K562 (cell line): ENCODE data around the gene APLP1.

Experiments
- ERF ChIP-seq: fragments of 450-650 bp; formaldehyde crosslinking; IDR thresholded peaks from 2 replicates; pipeline ENCODE4 v1.4.0; 2020; ENCODE audit warnings: mild to moderate bottlenecking, mixed read lengths
- FOXK2 ChIP-seq, 2 experiments: fragments of 450-650 bp; IDR thresholded peaks in 1 of 2; conservative IDR thresholded peaks in 1 of 2; 2 replicates each; pipeline ENCODE4 v1.6.1; 2016; ENCODE audit warnings: low read depth in 2 of 2, mild to moderate bottlenecking in 1 of 2
- HCFC1 ChIP-seq: IDR thresholded peaks from 2 replicates; pipeline ENCODE4 v1.6.1; 2012; ENCODE audit warnings: low read depth, low read length, improper control_type of control experiment
- JUN ChIP-seq, 2 experiments: sonication (generic) in 1 of 2; formaldehyde crosslinking in 1 of 2; IDR thresholded peaks; 2 replicates each; pipeline versions ENCODE4 v1.6.1 to v1.8.0; 2012 to 2022; ENCODE audit warnings: borderline replicate concordance in 2 of 2, mild to moderate bottlenecking in 2 of 2, improper control_type of control experiment in 1 of 2, low read depth in 1 of 2, low read length in 1 of 2, missing genetic modification reagents in 1 of 2
- JUND ChIP-seq, 2 experiments: IDR thresholded peaks; 2 replicates in 1 of 2; 3 replicates in 1 of 2; pipeline ENCODE4 v1.6.1; 2011; ENCODE audit warnings: borderline replicate concordance in 2 of 2, low read depth in 2 of 2, low read length in 2 of 2, improper control_type of control experiment in 1 of 2, missing biosample characterization in 1 of 2, missing genetic modification characterization in 1 of 2, missing genetic modification reagents in 1 of 2
- MYC ChIP-seq, 2 experiments: fragments of 250-450 bp in 1 of 2; sonication (Bioruptor Pico) in 1 of 2; IDR thresholded peaks; 2 replicates each; pipeline versions ENCODE4 v1.5.1 to v1.6.1; 2012 to 2021; ENCODE audit warnings: low read depth in 2 of 2, borderline replicate concordance in 1 of 2, improper control_type of control experiment in 1 of 2, low read length in 1 of 2, mild to moderate bottlenecking in 1 of 2, moderate library complexity in 1 of 2
- MYNN ChIP-seq, 2 experiments: sonication (generic); formaldehyde crosslinking in 1 of 2; IDR thresholded peaks; 2 replicates each; pipeline versions ENCODE4 v1.5.0 to v1.6.1; 2016 to 2020; ENCODE audit warnings: antibody characterized with exemption in 1 of 2, missing genetic modification reagents in 1 of 2
- ZFP1 ChIP-seq: fragments of 450-650 bp; formaldehyde crosslinking; IDR thresholded peaks from 2 replicates; pipeline ENCODE4 v1.4.0; 2020; ENCODE audit warnings: mild to moderate bottlenecking, mixed read lengths
- TF ChIP-seq, protein P1 (sequence below): sonication (generic); formaldehyde crosslinking; IDR thresholded peaks from 2 replicates; pipeline ENCODE4 v1.8.1; 2023; ENCODE audit warnings: mild to moderate bottlenecking, missing genetic modification reagents

DNA sequence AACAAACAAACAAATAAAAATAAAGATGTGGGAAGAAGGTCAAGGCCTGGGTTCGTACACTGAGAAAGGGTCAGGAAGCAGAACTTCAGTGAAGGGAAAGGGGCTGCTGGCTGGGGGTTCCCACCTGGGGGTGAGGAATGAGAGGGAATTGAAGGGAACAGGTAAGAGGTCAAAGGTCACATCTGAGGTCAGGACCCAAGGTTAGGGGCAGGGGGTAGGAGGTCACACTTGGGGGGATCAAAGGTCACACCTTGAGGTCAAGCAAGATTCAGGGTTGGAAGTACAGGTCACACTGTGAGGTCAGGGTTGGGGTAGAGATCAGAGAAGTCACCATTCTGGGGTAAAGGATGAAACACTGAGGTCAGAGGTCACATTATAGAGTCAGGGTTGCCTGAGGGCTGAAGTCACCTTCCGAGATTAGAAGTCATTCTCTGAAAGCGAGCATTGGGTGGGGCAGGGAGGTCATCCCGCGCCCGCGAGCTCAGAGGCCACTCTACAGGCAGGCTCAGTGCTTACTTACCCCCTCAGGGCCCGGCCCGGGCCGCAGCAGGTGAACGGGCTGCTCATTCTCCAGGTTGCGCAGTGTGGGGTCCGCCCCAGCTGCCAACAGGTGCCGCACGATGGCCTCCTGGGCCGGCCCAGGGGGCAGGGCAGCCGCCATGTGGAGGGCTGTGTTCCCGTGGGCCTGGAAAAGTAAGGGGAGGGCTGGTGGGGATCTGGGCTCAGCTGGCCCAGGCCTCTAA lies 21.2 kb downstream of the APLP1 start:
- TF ChIP-seq HCFC1: no peak
- TF ChIP-seq JUND (IDR thresholded peaks at IDR 0.05; ENCODE audit: borderline replicate concordance, low read depth, low read length): no peak
- TF ChIP-seq JUND (tag; IDR thresholded peaks at IDR 0.05; ENCODE audit: borderline replicate concordance, low read depth, low read length): no peak
- no peak for TF ChIP-seq MYC (IDR thresholded peaks at IDR 0.05; ENCODE audit: low read depth, low read length)
- TF ChIP-seq MYC (CRISPR knock-in tag; IDR thresholded peaks at IDR 0.05; ENCODE audit: borderline replicate concordance, low read depth): no peak
- no peak for TF ChIP-seq MYNN (IDR thresholded peaks at IDR 0.05)
- no peak for TF ChIP-seq MYNN (CRISPR knock-in tag; IDR thresholded peaks at IDR 0.05)
- no peak for TF ChIP-seq JUN (IDR thresholded peaks at IDR 0.05; ENCODE audit: borderline replicate concordance, low read depth, low read length)
- TF ChIP-seq JUN (CRISPR knock-in tag; IDR thresholded peaks at IDR 0.05; ENCODE audit: borderline replicate concordance): no peak
- TF ChIP-seq FOXK2 (conservative IDR thresholded peaks at IDR 0.05 in 1 of 2, IDR thresholded peaks at IDR 0.05 in 1 of 2; ENCODE audit: low read depth in 2 of 2): no peak
- no peak for TF ChIP-seq ZFP1
- TF ChIP-seq, protein P1, sequence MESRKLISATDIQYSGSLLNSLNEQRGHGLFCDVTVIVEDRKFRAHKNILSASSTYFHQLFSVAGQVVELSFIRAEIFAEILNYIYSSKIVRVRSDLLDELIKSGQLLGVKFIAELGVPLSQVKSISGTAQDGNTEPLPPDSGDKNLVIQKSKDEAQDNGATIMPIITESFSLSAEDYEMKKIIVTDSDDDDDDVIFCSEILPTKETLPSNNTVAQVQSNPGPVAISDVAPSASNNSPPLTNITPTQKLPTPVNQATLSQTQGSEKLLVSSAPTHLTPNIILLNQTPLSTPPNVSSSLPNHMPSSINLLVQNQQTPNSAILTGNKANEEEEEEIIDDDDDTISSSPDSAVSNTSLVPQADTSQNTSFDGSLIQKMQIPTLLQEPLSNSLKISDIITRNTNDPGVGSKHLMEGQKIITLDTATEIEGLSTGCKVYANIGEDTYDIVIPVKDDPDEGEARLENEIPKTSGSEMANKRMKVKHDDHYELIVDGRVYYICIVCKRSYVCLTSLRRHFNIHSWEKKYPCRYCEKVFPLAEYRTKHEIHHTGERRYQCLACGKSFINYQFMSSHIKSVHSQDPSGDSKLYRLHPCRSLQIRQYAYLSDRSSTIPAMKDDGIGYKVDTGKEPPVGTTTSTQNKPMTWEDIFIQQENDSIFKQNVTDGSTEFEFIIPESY: no peak
- no peak for TF ChIP-seq ERF (CRISPR knock-in tag)
